ENCODE measurements around the gene PDLIM3.

- TF ChIP-seq NR1H2 (CRISPR knock-in tag; IDR thresholded peaks at IDR 0.05) (no peak), CTCF (IDR thresholded peaks at IDR 0.05) (no peak), ZNF232 (CRISPR knock-in tag; IDR thresholded peaks at IDR 0.05) (no peak), E2F4 (CRISPR knock-in tag; IDR thresholded peaks at IDR 0.05; ENCODE audit: borderline replicate concordance, low read depth) (no peak), AFF4 (CRISPR knock-in tag; IDR thresholded peaks at IDR 0.05; ENCODE audit: borderline replicate concordance) (no peak), ATF3 (CRISPR knock-in tag; conservative IDR thresholded peaks at IDR 0.05) (no peak)
- TF ChIP-seq, protein P1, sequence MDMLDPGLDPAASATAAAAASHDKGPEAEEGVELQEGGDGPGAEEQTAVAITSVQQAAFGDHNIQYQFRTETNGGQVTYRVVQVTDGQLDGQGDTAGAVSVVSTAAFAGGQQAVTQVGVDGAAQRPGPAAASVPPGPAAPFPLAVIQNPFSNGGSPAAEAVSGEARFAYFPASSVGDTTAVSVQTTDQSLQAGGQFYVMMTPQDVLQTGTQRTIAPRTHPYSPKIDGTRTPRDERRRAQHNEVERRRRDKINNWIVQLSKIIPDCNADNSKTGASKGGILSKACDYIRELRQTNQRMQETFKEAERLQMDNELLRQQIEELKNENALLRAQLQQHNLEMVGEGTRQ (CRISPR knock-in tag; IDR thresholded peaks at IDR 0.05) = no peak
- TF ChIP-seq, protein P2, sequence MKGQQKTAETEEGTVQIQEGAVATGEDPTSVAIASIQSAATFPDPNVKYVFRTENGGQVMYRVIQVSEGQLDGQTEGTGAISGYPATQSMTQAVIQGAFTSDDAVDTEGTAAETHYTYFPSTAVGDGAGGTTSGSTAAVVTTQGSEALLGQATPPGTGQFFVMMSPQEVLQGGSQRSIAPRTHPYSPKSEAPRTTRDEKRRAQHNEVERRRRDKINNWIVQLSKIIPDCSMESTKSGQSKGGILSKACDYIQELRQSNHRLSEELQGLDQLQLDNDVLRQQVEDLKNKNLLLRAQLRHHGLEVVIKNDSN (CRISPR knock-in tag; IDR thresholded peaks at IDR 0.05) = no peak
Measured at GRCh38 chr4:185540487-185541120, 5.3 kb upstream of the PDLIM3 start.

Measured in WTC11 (cell line).